SK-N-SH (cell line): ENCODE results near the gene RAB3B.

ENCODE experiments used
- EP300 ChIP-seq, 2 experiments: IDR thresholded peaks; 2 replicates each; pipeline versions ENCODE4 v1.4.0 to v1.6.1; 2012; ENCODE audit warnings: borderline replicate concordance in 1 of 2, low read depth in 1 of 2, low read length in 1 of 2
- FOSL2 ChIP-seq: IDR thresholded peaks from 2 replicates; pipeline ENCODE4 v1.4.0; 2012; ENCODE audit warnings: low read depth, mild to moderate bottlenecking, moderate library complexity, borderline replicate concordance
- FOXJ3 ChIP-seq: sonication (generic); formaldehyde crosslinking; IDR thresholded peaks from 2 replicates; pipeline ENCODE4 v1.5.1; 2020; ENCODE audit warnings: mild to moderate bottlenecking, missing genetic modification reagents
- IRF3 ChIP-seq: fragments of 150-350 bp; IDR thresholded peaks from 2 replicates; pipeline ENCODE4 v1.6.1; 2016; ENCODE audit warnings: mild to moderate bottlenecking, low read depth, low read length
- NFIC ChIP-seq: IDR thresholded peaks from 2 replicates; pipeline ENCODE4 v1.4.0; 2012; ENCODE audit warnings: borderline replicate concordance
- POLR2AphosphoS5 ChIP-seq: IDR thresholded peaks from 2 replicates; pipeline ENCODE4 v1.6.1; 2012; ENCODE audit warnings: low read depth, low read length
- TF ChIP-seq, protein P1 (sequence below): fragments of 200-600 bp; sonication (generic); IDR thresholded peaks from 2 replicates; pipeline ENCODE4 v1.6.1; 2017; ENCODE audit warnings: antibody characterized with exemption, mild to moderate bottlenecking, moderate library complexity
- TF ChIP-seq, protein P2 (sequence below): IDR thresholded peaks from 2 replicates; pipeline ENCODE4 v1.4.0; 2012; ENCODE audit warnings: low read depth, borderline replicate concordance

GRCh38 chr1:52026278-52026677, 35.8 kb upstream of the RAB3B start:
- TF ChIP-seq NFIC (no peak), FOSL2 (no peak), IRF3 (no peak), FOXJ3 (CRISPR knock-in tag) (no peak), EP300 (IDR thresholded peaks at IDR 0.05; ENCODE audit: borderline replicate concordance in 1 of 2, low read depth in 1 of 2, low read length in 1 of 2) (no peak), POLR2AphosphoS5 (no peak)
- TF ChIP-seq, protein P1, sequence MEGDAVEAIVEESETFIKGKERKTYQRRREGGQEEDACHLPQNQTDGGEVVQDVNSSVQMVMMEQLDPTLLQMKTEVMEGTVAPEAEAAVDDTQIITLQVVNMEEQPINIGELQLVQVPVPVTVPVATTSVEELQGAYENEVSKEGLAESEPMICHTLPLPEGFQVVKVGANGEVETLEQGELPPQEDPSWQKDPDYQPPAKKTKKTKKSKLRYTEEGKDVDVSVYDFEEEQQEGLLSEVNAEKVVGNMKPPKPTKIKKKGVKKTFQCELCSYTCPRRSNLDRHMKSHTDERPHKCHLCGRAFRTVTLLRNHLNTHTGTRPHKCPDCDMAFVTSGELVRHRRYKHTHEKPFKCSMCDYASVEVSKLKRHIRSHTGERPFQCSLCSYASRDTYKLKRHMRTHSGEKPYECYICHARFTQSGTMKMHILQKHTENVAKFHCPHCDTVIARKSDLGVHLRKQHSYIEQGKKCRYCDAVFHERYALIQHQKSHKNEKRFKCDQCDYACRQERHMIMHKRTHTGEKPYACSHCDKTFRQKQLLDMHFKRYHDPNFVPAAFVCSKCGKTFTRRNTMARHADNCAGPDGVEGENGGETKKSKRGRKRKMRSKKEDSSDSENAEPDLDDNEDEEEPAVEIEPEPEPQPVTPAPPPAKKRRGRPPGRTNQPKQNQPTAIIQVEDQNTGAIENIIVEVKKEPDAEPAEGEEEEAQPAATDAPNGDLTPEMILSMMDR, result no peak
- TF ChIP-seq, protein P2, sequence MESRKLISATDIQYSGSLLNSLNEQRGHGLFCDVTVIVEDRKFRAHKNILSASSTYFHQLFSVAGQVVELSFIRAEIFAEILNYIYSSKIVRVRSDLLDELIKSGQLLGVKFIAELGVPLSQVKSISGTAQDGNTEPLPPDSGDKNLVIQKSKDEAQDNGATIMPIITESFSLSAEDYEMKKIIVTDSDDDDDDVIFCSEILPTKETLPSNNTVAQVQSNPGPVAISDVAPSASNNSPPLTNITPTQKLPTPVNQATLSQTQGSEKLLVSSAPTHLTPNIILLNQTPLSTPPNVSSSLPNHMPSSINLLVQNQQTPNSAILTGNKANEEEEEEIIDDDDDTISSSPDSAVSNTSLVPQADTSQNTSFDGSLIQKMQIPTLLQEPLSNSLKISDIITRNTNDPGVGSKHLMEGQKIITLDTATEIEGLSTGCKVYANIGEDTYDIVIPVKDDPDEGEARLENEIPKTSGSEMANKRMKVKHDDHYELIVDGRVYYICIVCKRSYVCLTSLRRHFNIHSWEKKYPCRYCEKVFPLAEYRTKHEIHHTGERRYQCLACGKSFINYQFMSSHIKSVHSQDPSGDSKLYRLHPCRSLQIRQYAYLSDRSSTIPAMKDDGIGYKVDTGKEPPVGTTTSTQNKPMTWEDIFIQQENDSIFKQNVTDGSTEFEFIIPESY, result no peak
